Vagina (tissue), 2 donors: ENCODE results near the gene SULF2. TPM values are rescaled to one million over a fixed set of nuclear protein-coding genes. Genes with fewer than 3 reads are reported as not detected.

ENCODE experiments used
- DNase-seq, 2 donors: peaks; one replicate each; pipeline ENCODE4 v3.0.0-alpha.2; 2017; ENCODE audit errors: extremely low spot score in 2 of 2
- H3K27ac ChIP-seq: fragments of 200-600 bp; sonication (generic); one replicate; pipeline ENCODE4 v1.5.1; 2019
- H3K27me3 ChIP-seq: fragments of 200-600 bp; sonication (generic); one replicate; pipeline ENCODE4 v1.5.1; 2019
- H3K36me3 ChIP-seq, 2 donors: fragments of 200-600 bp; sonication (generic); one replicate each; pipeline ENCODE4 v1.5.1; 2017 to 2019
- H3K4me1 ChIP-seq: fragments of 200-600 bp; sonication (generic); one replicate; pipeline ENCODE4 v1.5.1; 2019
- H3K4me3 ChIP-seq, 2 donors: fragments of 200-600 bp; sonication (generic); 1 replicate in 1 of 2; 2 replicates in 1 of 2; pipeline ENCODE4 v1.5.1; 2016 to 2019
- H3K9me3 ChIP-seq: fragments of 200-600 bp; sonication (generic); one replicate; pipeline ENCODE4 v1.5.1; 2019
- CTCF ChIP-seq, 3 experiments: fragments of 450-650 bp in 2 of 3; fragments of 200-600 bp in 1 of 3; sonication (generic) in 1 of 3; IDR thresholded peaks; one replicate each; pipeline ENCODE4 v1.5.1; 2017 to 2019; ENCODE audit warnings: antibody characterized with exemption in 3 of 3, mild to moderate bottlenecking in 2 of 3, moderate library complexity in 2 of 3
- POLR2A ChIP-seq, 2 donors: fragments of 450-650 bp; IDR thresholded peaks; one replicate each; pipeline ENCODE4 v1.6.1; 2017; ENCODE audit warnings: antibody characterized with exemption in 2 of 2, mild to moderate bottlenecking in 2 of 2, moderate library complexity in 2 of 2
- POLR2AphosphoS5 ChIP-seq, 2 donors: sonication (generic); formaldehyde crosslinking; IDR thresholded peaks; one replicate each; pipeline ENCODE4 v1.9.0; 2017; ENCODE audit warnings: antibody characterized with exemption in 2 of 2, mild to moderate bottlenecking in 2 of 2, low read depth in 1 of 2; ENCODE audit not compliant: insufficient read depth in 1 of 2
- intact Hi-C: fragments of 100-400 bp; cut with DNase I; formaldehyde crosslinking; loops from one replicate; pipeline ENCODE4 v1.15.1; 2023
- total RNA-seq: library from RNA; depleted of rRNA; stranded (reverse); fragments of >200 nt; gene quantifications from one replicate; pipeline ENCODE4 v1.2.3, GENCODE V29; 2016

The SULF2 gene
- total RNA-seq, 1 donor from 2014 or later, result 157 TPM

DNA sequence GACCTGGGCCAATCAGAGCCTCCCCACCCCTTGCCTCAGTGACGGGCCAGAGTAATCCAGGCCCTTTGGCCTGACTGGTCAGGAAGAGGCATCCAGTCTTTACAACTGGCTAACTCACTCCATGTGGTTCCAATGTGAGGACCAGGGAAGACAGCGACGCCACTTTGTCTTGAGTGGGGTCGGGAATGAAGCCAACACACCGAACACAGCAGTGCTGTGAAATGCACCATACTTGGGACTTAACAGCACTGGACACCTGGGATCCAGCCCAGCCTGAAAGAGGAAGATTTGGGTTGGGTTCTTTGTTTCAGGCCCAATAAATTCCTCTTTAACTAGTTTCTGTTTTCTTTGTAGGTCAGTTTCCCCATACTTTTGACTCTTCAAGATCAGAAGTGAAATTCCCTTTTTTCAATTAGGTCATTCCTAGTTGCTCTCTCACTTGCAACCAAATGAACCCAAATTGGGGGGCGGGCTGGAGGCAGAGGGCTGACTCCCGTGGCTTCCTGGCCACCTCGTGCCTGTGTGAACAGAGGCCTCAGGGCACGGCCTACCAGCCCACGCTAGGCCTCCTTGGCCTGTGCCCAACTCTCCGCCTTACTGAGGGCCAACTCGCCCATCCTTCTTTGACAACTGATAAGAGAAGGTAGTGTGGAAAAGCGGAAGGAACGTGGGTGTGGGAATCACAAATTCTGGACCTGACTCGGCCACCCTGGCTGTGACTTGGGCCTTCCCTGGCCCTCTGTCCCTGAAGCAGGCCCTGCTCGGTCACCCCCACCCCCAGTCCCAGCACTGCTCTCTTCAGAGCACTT, 17.1 kb downstream of the SULF2 start:
- DNase-seq, result no peak
- no peak overlapping the region for H3K4me3 ChIP-seq
- peaks cover 0 to 7% of the 10 kb centered on the region in 2 donors for H3K36me3 ChIP-seq
- no peaks in the 10 kb centered on the region for H3K9me3 ChIP-seq
- H3K27ac ChIP-seq, result no peak overlapping the region
- peaks cover 19% of the 10 kb centered on the region for H3K4me1 ChIP-seq
- TF ChIP-seq POLR2A (IDR thresholded peaks at IDR 0.05) (no peak), CTCF (IDR thresholded peaks at IDR 0.05) (no peak)
- intact Hi-C loops, result no loop called here
- no peaks in the 10 kb centered on the region for H3K27me3 ChIP-seq

GRCh38 chr20:47765691-47766594, 19.3 kb downstream of the SULF2 start:
- Histone ChIP-seq H3K4me3 (no peak overlapping the region), H3K4me1 (peaks cover 18% of the 10 kb centered on the region), H3K27ac (no peak overlapping the region), H3K27me3 (no peaks in the 10 kb centered on the region), H3K36me3 (peaks cover 0 to 7% of the 10 kb centered on the region in 2 donors), H3K9me3 (no peaks in the 10 kb centered on the region)
- intact Hi-C loops, result no loop called here
- no peak for DNase-seq
- TF ChIP-seq POLR2A (IDR thresholded peaks at IDR 0.05) (no peak), POLR2AphosphoS5 (IDR thresholded peaks at IDR 0.05; ENCODE audit: insufficient read depth in 1 of 2, low read depth in 1 of 2) (no peak), CTCF (IDR thresholded peaks at IDR 0.05) (no peak)

- H3K27ac ChIP-seq, result no peak overlapping the region
- H3K4me3 ChIP-seq, result no peak overlapping the region
- H3K9me3 ChIP-seq, result no peaks in the 10 kb centered on the region
- no peak for DNase-seq
- peaks cover 0 to under 1% of the 10 kb centered on the region in 2 donors for H3K36me3 ChIP-seq
- no peak for TF ChIP-seq POLR2A (IDR thresholded peaks at IDR 0.05)
- no peak for TF ChIP-seq CTCF (IDR thresholded peaks at IDR 0.05)
- TF ChIP-seq POLR2AphosphoS5 (IDR thresholded peaks at IDR 0.05; ENCODE audit: insufficient read depth in 1 of 2, low read depth in 1 of 2), result no peak
- H3K27me3 ChIP-seq, result no peaks in the 10 kb centered on the region
- peaks cover 24% of the 10 kb centered on the region for H3K4me1 ChIP-seq
- intact Hi-C loops, result no loop called here
Observed at GRCh38 chr20:47765271-47765670, 20.0 kb downstream of the SULF2 start.

DNA sequence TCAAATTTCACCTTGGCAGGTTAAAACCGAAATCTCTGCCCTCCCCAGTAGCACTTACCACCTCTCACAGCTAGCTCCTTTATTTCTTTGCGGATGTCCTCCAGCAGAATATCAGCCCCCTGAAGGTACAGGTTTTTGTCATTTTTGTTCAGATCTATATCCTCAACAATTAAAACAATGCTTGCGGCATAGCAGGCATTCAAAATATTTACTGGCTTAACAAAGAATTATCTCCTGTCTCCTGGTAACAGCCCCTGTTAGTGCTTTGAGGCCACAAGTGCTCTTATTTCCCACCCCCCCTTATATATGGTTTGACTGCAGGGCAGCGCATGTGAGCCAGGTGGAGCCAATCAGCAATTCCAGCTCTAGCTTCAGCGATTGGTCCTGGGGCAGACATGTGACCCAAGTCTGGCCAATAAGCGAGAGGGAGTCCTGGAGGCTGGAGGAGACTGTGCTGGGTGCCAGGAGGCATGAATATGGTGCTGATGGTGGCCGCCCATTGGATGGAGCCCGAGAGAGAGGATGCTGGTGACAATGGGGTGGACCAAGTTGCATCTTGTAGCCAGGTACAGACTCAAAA, 21.0 kb downstream of the SULF2 start:
- TF ChIP-seq CTCF (IDR thresholded peaks at IDR 0.05) (no peak), POLR2AphosphoS5 (IDR thresholded peaks at IDR 0.05; ENCODE audit: insufficient read depth in 1 of 2, low read depth in 1 of 2) (no peak), POLR2A (IDR thresholded peaks at IDR 0.05) (no peak)
- peaks cover 28% of the 10 kb centered on the region for H3K4me1 ChIP-seq

More for the DNA sequence above, 21.0 kb downstream of the SULF2 start:
- H3K4me3 ChIP-seq, result no peak overlapping the region
- no peaks in the 10 kb centered on the region for H3K9me3 ChIP-seq
- no peaks in the 10 kb centered on the region for H3K36me3 ChIP-seq
- no peak for DNase-seq
- no peaks in the 10 kb centered on the region for H3K27me3 ChIP-seq
- intact Hi-C loops, result no loop called here
- H3K27ac ChIP-seq, result no peak overlapping the region
